GM12801 (cell line): ENCODE measurements around the gene RNF217.

Experiments
- TF ChIP-seq, protein P1 (sequence below): IDR thresholded peaks from one replicate; pipeline ENCODE4 v1.5.1; 2011; ENCODE audit warnings: control low read depth; ENCODE audit not compliant: insufficient read length; ENCODE audit errors: extremely low read depth

Gene RNF217

GRCh38 chr6:125025164-125025854 is 63.1 kb downstream of the RNF217 start:
- TF ChIP-seq, protein P1, sequence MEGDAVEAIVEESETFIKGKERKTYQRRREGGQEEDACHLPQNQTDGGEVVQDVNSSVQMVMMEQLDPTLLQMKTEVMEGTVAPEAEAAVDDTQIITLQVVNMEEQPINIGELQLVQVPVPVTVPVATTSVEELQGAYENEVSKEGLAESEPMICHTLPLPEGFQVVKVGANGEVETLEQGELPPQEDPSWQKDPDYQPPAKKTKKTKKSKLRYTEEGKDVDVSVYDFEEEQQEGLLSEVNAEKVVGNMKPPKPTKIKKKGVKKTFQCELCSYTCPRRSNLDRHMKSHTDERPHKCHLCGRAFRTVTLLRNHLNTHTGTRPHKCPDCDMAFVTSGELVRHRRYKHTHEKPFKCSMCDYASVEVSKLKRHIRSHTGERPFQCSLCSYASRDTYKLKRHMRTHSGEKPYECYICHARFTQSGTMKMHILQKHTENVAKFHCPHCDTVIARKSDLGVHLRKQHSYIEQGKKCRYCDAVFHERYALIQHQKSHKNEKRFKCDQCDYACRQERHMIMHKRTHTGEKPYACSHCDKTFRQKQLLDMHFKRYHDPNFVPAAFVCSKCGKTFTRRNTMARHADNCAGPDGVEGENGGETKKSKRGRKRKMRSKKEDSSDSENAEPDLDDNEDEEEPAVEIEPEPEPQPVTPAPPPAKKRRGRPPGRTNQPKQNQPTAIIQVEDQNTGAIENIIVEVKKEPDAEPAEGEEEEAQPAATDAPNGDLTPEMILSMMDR, result no peak

DNA sequence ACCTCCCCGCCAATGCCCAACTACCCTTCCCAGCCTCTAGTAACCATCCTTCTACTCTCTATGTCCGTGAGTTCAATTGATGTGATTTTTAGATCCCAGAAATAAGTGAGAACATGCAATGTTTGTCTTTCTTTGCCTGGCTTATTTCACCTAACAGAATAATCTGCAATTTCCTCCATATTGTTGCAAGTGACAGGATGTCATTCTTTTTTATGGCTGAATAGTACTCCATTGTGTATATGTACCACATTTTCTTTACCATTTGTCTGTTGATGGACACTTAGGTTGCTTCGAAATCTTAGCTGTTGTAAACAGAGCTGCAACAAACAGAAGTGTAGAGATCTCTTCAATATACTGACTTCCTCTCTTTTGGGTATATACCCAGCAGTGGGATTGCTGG is 65.0 kb downstream of the RNF217 start:
- TF ChIP-seq, protein P1, result no peak

DNA sequence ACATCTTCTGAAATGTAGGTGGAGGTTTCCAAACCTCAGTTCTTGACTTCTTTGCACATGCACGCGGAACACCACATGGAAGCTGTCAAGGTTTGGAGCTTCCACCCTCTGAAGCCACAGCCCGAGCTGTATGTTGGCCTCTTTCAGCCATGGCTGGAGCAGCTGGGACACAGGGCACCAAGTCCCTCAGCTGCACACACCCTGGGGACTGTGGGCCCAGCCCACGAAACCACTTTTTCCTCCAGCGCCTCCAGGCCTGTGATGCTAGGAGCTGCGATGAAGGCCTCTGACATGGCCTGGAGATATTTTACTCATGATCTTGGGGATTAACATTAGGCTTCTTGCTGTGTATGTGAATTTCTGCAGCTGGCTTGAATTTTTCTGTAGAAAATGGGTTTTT is 68.7 kb downstream of the RNF217 start:
- TF ChIP-seq, protein P1, result no peak

- TF ChIP-seq, protein P1, result no peak
Observed at GRCh38 chr6:125031385-125031784, 69.1 kb downstream of the RNF217 start.

GRCh38 chr6:125037827-125038226 is 75.6 kb downstream of the RNF217 start:
- TF ChIP-seq, protein P1, result no peak

GRCh38 chr6:125038925-125039324 is 76.7 kb downstream of the RNF217 start:
- TF ChIP-seq, protein P1, result no peak

- TF ChIP-seq, protein P1, result no peak
Observed at GRCh38 chr6:125041740-125042459, 79.7 kb downstream of the RNF217 start.
